ENCODE measurements around the gene SYT13. TPM values are rescaled to one million over a fixed set of nuclear protein-coding genes. Genes with fewer than 3 reads are reported as not detected.

The SYT13 gene
- total RNA-seq, 2 donors from 2014 or later = 0.89 TPM; not detected in 1

DNA sequence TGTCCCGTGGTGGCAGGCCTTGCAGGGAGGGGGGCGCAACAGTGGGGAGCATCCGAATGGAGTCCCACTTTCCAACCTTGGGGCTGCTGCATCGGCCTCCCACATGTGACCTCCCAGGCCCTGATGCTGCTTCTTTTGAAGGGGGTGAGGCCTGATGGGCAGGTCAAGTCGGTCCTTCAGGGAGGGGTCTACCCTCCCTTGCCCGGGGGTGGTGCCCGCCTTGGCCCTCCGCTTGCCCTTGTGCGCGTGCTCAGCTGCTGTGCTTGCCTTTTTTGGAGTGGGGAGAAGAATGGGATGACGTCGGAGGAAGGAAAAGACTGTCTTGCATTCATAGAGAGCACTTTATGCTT lies 72.8 kb downstream of the SYT13 start:
- Mint-ChIP-seq H3K36me3 (ENCODE audit: low read depth) (no peaks in the 10 kb centered on the region), H3K27ac (no peak overlapping the region), H3K4me1 (peaks cover 4% of the 10 kb centered on the region), H3K27me3 (no peaks in the 10 kb centered on the region), H3K4me3 (no peak overlapping the region)
- no peaks in the 10 kb centered on the region for H3K9me3 ChIP-seq (ENCODE audit: control insufficient read depth, low read length, poor library complexity, severe bottlenecking)
- ATAC-seq (no peak), DNase-seq (no peak)

DNA sequence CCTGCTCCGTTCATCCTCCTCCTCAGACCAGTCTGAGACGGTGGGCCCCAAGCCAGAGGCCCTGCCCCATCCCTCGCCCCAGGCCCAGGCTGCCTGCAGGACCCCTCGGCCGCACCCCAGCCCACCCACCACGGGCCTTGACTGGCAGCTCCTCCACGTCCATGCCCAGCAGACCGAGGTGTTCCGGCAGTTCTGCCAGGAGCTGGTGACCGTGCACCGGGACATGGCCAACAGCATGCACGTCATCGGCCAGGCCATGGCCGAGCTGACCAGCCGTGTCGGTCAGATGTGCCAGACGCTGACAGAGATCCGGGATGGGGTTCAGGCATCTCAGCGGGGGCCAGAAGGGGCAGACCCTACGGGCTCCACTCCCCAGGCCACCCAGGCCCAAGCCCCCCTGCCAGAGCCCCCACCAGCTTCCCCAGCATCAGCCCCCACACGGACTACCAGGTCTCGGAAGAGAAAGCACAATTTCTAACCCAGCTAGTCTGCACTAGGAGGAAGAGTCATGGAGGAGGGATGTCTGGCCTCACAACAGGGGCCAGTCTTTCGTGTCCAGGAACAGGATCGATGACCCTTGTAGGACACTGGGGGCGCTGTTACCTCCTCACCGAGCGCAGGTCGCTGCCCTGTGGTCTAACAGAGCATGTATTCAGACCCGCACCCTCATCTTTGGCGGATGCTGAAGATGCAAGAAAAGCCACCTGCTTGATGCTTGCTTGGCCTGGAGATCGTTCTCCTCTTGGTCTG lies 73.4 kb downstream of the SYT13 start:
- no peak overlapping the region for H3K4me3 Mint-ChIP-seq
- no peaks in the 10 kb centered on the region for H3K36me3 Mint-ChIP-seq (ENCODE audit: low read depth)
- H3K27me3 Mint-ChIP-seq = no peaks in the 10 kb centered on the region
- H3K27ac Mint-ChIP-seq = no peak overlapping the region
- ATAC-seq = no peak
- no peak for DNase-seq
- H3K9me3 ChIP-seq (ENCODE audit: control insufficient read depth, low read length, poor library complexity, severe bottlenecking) = no peaks in the 10 kb centered on the region
- H3K4me1 Mint-ChIP-seq = peaks cover 4% of the 10 kb centered on the region

DNA sequence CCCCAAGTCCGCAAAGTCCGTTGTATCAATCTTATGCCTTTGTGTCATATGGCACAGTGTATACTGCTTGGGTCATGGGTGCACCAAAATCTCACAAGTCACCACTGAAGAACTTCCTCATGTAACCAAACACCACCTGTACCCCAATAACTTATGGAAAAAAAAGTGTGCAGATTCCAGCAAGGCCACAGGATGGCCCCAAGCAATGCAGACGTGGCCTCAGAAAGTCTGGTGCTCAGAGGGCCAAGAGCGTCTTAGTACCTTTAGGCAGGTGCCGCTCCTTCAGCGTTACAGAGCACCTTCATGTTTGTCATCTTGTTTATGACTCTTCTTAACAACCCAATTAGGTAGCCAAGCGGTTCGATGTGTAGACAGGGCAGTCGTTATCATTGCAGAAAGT lies 74.4 kb downstream of the SYT13 start:
- H3K9me3 ChIP-seq (ENCODE audit: control insufficient read depth, low read length, poor library complexity, severe bottlenecking) = no peaks in the 10 kb centered on the region
- Mint-ChIP-seq H3K27me3 (no peaks in the 10 kb centered on the region), H3K36me3 (ENCODE audit: low read depth) (no peaks in the 10 kb centered on the region), H3K4me1 (peaks cover 4% of the 10 kb centered on the region), H3K27ac (no peak overlapping the region), H3K4me3 (no peak overlapping the region)
- DNase-seq (no peak), ATAC-seq (no peak)

DNA sequence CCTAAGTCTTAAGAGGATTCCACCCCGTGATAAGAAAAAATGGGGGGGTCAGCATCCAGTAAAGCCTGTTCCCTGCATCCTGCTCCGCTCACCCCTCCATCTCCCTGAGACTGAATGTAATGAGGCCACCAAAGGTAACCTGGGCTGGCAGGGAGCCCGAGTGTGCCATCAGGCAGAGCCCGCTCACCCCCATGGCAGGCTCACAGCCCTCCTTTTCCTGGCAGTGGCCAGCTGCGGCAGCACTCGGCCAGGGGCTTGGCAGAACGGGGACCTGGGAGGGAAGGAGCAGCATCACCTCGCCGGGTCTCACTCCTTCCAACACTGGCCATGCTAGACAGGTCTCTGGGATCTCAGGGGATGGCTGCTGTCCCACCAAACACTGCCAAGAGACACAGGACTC lies 75.3 kb downstream of the SYT13 start:
- no peaks in the 10 kb centered on the region for H3K36me3 Mint-ChIP-seq (ENCODE audit: low read depth)
- ATAC-seq = no peak
- DNase-seq = no peak
- H3K4me1 Mint-ChIP-seq = peaks cover 4% of the 10 kb centered on the region
- H3K4me3 Mint-ChIP-seq = no peak overlapping the region
- no peaks in the 10 kb centered on the region for H3K27me3 Mint-ChIP-seq
- no peak overlapping the region for H3K27ac Mint-ChIP-seq
- H3K9me3 ChIP-seq (ENCODE audit: control insufficient read depth, low read length, poor library complexity, severe bottlenecking) = no peaks in the 10 kb centered on the region

DNA sequence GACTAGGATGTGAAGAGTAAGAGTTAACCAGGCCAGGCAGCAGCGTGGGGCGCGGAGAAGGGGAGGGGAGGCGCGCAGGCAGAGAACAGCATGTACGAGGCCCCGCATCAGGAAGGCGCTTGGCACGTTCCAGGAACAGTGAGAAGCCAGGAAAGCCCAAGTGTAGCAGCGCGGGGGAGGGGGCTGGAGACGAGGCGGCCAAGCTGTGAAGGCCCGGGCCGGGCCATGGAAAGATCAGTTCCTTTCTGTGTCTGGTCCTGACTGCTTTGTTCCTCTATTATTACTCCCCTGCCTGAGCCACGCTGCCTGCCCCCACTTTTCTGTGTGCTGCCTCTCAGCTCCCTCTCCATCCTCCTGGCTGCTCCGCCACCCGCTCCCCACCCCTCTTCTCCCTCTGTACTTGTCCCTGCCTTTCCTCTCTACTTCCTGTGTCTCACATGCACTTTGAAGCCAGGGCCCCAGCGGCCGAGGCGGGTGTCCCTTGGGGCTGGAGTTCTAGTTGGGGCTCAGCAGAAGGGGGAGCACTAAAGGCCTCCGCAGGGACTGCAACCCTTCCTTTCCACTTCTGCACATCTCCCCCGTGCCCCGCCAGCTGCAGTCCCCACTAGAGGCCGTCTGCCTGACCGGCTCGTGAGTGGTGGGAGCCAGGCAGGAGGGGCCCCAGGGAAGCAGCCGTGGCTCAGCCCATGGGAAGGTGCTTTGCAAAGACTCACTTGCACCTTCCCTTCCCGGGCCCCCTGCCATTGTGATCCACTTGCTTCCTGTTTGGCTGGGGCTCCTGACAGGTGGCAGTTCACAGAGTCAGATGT lies 76.0 kb downstream of the SYT13 start:
- DNase-seq (no peak), ATAC-seq (no peak)
- Mint-ChIP-seq H3K4me3 (no peak overlapping the region), H3K36me3 (ENCODE audit: low read depth) (no peaks in the 10 kb centered on the region), H3K4me1 (peaks cover 4% of the 10 kb centered on the region), H3K27me3 (no peaks in the 10 kb centered on the region), H3K27ac (no peak overlapping the region)
- H3K9me3 ChIP-seq (ENCODE audit: control insufficient read depth, low read length, poor library complexity, severe bottlenecking) = no peaks in the 10 kb centered on the region

DNA sequence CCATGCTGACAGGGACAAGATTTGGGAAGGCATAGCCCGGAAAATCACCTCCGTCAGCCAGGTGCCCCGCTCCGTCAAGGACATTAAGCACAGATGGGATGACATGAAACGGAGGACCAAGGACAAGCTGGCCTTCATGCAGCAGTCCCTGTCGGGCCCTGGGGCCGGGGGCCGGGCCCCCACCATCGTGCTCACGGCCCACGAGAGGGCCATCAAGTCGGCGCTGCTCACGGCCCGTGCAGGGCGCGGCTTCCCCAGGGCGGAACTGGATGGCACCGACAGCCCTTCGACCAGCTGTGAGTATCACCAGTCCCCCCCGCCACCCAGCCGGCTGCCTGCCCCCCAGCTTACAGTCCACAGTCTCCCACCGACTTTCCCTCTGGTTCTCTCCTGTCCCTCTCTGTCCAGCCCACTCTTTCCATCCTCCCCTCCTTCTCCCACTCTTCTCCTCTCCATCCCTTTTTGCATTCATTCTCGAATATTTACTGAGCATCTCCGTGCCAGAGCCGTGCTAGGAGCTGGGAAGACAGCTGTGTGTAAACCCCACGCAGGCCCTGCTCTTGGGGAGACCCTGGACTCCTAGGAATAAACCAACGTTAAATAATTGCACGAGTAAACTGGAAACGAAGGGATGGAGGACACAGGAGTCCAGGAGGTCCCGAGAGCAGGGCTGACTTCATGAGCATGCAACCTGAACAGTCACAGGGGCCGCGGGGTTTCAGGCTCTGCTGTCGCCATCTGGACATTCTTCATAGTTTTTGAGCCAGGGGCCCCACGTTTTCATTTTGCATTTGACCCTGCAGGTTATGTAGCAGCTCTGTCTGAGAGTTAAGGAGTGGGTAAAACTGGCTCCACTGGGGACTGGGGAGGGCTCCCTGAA lies 76.9 kb downstream of the SYT13 start:
- DNase-seq (no peak), ATAC-seq (no peak)
- no peaks in the 10 kb centered on the region for H3K27me3 Mint-ChIP-seq
- no peaks in the 10 kb centered on the region for H3K9me3 ChIP-seq (ENCODE audit: control insufficient read depth, low read length, poor library complexity, severe bottlenecking)
- no peaks in the 10 kb centered on the region for H3K36me3 Mint-ChIP-seq (ENCODE audit: low read depth)
- H3K27ac Mint-ChIP-seq = no peak overlapping the region
- peaks cover 4% of the 10 kb centered on the region for H3K4me1 Mint-ChIP-seq
- H3K4me3 Mint-ChIP-seq = no peak overlapping the region

DNA sequence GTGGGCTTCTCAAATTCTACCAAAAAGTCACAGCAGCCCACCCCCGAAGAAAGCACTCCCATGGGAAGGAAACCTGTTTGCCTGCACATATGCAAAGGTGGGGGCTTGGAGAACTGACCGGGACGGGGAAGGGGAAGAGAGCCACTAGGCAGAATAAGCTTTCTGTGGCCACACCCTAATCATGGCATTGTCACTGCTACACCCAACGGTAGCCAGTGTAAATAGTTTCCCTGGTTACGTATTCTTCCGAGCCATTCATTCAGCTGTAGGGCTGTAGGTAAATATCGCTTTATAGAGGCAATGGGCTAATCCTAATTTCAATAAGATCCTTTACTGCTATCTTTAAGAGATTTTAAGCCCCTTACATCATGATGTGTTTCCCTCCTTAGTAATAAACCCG lies 78.0 kb downstream of the SYT13 start:
- ATAC-seq = no peak
- no peaks in the 10 kb centered on the region for H3K9me3 ChIP-seq (ENCODE audit: control insufficient read depth, low read length, poor library complexity, severe bottlenecking)
- no peak for DNase-seq
- no peak overlapping the region for H3K27ac Mint-ChIP-seq
- H3K4me3 Mint-ChIP-seq = no peak overlapping the region
- H3K27me3 Mint-ChIP-seq = no peaks in the 10 kb centered on the region
- peaks cover 2% of the 10 kb centered on the region for H3K4me1 Mint-ChIP-seq
- no peaks in the 10 kb centered on the region for H3K36me3 Mint-ChIP-seq (ENCODE audit: low read depth)

DNA sequence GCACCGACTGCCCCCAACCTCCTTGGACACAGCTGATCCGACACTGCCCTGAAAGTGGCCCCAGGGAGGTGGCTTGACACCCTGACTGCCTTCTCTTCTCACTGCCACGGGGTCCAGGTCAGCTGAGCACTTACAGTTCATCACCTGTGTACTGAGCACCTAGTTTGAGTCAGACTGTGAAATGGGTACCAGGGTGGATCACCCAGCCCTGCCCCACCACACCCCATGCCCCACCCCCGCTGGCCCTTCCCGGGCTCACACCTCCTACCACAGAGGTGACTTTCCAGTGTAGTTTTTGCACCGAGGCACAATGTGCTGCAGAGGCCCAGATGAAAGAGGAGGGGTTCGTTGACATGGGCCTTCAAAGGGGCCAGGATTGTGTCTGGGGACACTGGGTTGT lies 80.2 kb downstream of the SYT13 start:
- DNase-seq (no peak), ATAC-seq (no peak)
- Mint-ChIP-seq H3K4me1 (peaks cover 4% of the 10 kb centered on the region), H3K4me3 (no peak overlapping the region), H3K27me3 (no peaks in the 10 kb centered on the region), H3K36me3 (ENCODE audit: low read depth) (peaks cover 2% of the 10 kb centered on the region), H3K27ac (no peak overlapping the region)
- no peaks in the 10 kb centered on the region for H3K9me3 ChIP-seq (ENCODE audit: control insufficient read depth, low read length, poor library complexity, severe bottlenecking)

DNA sequence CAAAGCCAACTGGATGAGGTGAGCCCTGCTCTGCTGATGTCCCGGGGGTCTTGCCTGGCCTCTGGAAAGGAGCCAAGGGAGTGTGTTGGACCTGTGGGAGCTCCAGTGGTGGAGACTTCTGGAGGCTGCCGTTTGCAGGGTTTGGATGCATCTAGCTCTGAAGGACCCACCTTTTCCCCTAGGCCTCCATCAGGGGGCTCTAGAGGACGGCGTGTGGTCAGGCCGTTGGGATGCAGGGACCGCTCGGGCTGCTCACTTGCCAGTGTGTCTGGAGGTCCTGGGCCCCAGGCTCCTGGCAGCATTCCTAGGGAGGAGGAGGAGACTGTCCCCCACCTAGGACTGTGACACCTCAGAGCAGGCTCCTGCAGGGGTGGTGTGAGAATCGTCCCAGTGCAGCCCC lies 81.4 kb downstream of the SYT13 start:
- H3K4me1 Mint-ChIP-seq = peaks cover 4% of the 10 kb centered on the region
- H3K36me3 Mint-ChIP-seq (ENCODE audit: low read depth) = peaks cover 2% of the 10 kb centered on the region
- DNase-seq (no peak), ATAC-seq (no peak)
- H3K4me3 Mint-ChIP-seq = no peak overlapping the region
- H3K9me3 ChIP-seq (ENCODE audit: control insufficient read depth, low read length, poor library complexity, severe bottlenecking) = no peaks in the 10 kb centered on the region
- no peaks in the 10 kb centered on the region for H3K27me3 Mint-ChIP-seq
- no peak overlapping the region for H3K27ac Mint-ChIP-seq

DNA sequence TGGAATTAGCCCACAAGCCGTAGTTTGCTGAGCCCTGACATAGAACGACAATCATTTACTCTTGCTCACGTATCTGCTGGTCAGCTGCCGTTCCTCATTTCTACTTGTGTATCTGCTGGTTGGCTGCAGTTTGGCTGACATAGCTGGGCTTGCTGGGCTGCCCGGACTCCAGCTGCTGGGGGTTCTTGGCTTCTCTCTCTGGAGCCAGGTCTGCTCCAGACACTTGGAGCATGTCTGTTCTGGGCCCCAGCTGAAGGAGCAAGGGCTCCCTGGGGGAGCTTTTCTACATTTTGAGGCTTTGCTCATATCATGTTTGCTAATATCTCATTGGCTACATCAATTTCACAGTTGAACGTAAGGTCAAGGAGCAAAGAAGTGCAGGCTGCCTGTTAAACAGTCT lies 92.4 kb downstream of the SYT13 start:
- no peaks in the 10 kb centered on the region for H3K9me3 ChIP-seq (ENCODE audit: control insufficient read depth, low read length, poor library complexity, severe bottlenecking)
- peaks cover 3% of the 10 kb centered on the region for H3K4me1 Mint-ChIP-seq
- peaks cover 11% of the 10 kb centered on the region for H3K36me3 Mint-ChIP-seq (ENCODE audit: low read depth)

More for the DNA sequence above, 92.4 kb downstream of the SYT13 start:
- Mint-ChIP-seq H3K27ac (peak overlapping the region; percentile 11), H3K4me3 (no peak overlapping the region), H3K27me3 (no peaks in the 10 kb centered on the region)
- ATAC-seq = no peak
- DNase-seq = no peak

Other genes with a start within 250 kb of the SYT13 start
- gene PRDM11, start 139.7 kb downstream of the SYT13 start, total RNA-seq = 1 to 10 TPM; 4.6 to 6.5 TPM

All from T-helper 17 cell (primary cell).